Stimulated activated CD4-positive, alpha-beta T cell treated with anti-CD3 and anti-CD28 coated beads, Interleukin-2, amount 100 ng/mL, for 4 hours (primary cell): ENCODE results near the gene ECI2.
"Not testable (repeated sequence)": the region's sequence is repeated elsewhere in the genome, so short reads cannot be mapped to it uniquely, and the experiment has no call there.

ENCODE experiments used
- DNase-seq: peaks from one replicate; pipeline ENCODE4 v3.0.0-alpha.2; 2020; ENCODE audit warnings: low read depth

The ECI2 gene

GRCh38 chr6:4139272-4139671 is 3.9 kb upstream of the ECI2 start:
- DNase-seq = no peak

- DNase-seq = no peak
These were observed 2.8 kb upstream of the ECI2 start for GRCh38 chr6:4138186-4138585.

GRCh38 chr6:4136354-4136831 is 1.0 kb upstream of the ECI2 start:
- no peak for DNase-seq

- peak; percentile 93 for DNase-seq
These were observed 434 bp upstream of the ECI2 start for GRCh38 chr6:4135665-4136353.

GRCh38 chr6:4133941-4134838 is 1.2 kb downstream of the ECI2 start:
- DNase-seq = peak; percentile 9

- DNase-seq = no peak
These were observed 4.9 kb downstream of the ECI2 start for GRCh38 chr6:4130357-4130987.

GRCh38 chr6:4129446-4129845 is 5.9 kb downstream of the ECI2 start:
- no peak for DNase-seq

- DNase-seq = no peak
These were observed 6.6 kb downstream of the ECI2 start for GRCh38 chr6:4128748-4129147.

- DNase-seq = no peak
These were observed 7.3 kb downstream of the ECI2 start for GRCh38 chr6:4128072-4128471.

GRCh38 chr6:4125933-4126864 is 9.2 kb downstream of the ECI2 start:
- DNase-seq = no peak

GRCh38 chr6:4125500-4125899 is 9.9 kb downstream of the ECI2 start:
- no peak for DNase-seq

- DNase-seq = no peak
These were observed 11.0 kb downstream of the ECI2 start for GRCh38 chr6:4124351-4124750.

- no peak for DNase-seq
These were observed 19.6 kb downstream of the ECI2 start for GRCh38 chr6:4115741-4116140.

GRCh38 chr6:4114123-4114522 is 21.3 kb downstream of the ECI2 start:
- no peak for DNase-seq

GRCh38 chr6:4113649-4114048 is 21.7 kb downstream of the ECI2 start:
- no peak for DNase-seq

- DNase-seq = no peak
These were observed 23.0 kb downstream of the ECI2 start for GRCh38 chr6:4112366-4112765.

- DNase-seq = not testable (repeated sequence)
These were observed 26.0 kb downstream of the ECI2 start for GRCh38 chr6:4109363-4109815.

GRCh38 chr6:4108561-4109093 is 26.7 kb downstream of the ECI2 start:
- DNase-seq = no peak

GRCh38 chr6:4107873-4108272 is 27.5 kb downstream of the ECI2 start:
- DNase-seq = no peak

GRCh38 chr6:4105980-4106536 is 29.3 kb downstream of the ECI2 start:
- no peak for DNase-seq

GRCh38 chr6:4103929-4104328 is 31.4 kb downstream of the ECI2 start:
- DNase-seq = no peak
